Measurements from ENCODE around the gene RHOH. TPM values are rescaled to one million over a fixed set of nuclear protein-coding genes. Genes with fewer than 3 reads are reported as not detected.

The RHOH gene
- total RNA-seq, 1 donor from 2014 or later = 0.29 TPM

GRCh38 chr4:40193016-40193571 is 3.7 kb upstream of the RHOH start:
- Mint-ChIP-seq H3K4me1 (peaks cover 30% of the 10 kb centered on the region), H3K27ac (no peak overlapping the region), H3K36me3 (no peaks in the 10 kb centered on the region), H3K9me3 (no peaks in the 10 kb centered on the region), H3K4me3 (no peak overlapping the region), H3K27me3 (ENCODE audit: low read depth) (no peaks in the 10 kb centered on the region)
- TF ChIP-seq CTCF (IDR thresholded peaks at IDR 0.05; ENCODE audit: unreplicated experiment) = no peak
- DNase-seq (ENCODE audit: low spot score in 2 of 2, unreplicated experiment in 2 of 2) = no peak

- H3K36me3 Mint-ChIP-seq = no peaks in the 10 kb centered on the region
- peaks cover 30% of the 10 kb centered on the region for H3K4me1 Mint-ChIP-seq
- no peak overlapping the region for H3K27ac Mint-ChIP-seq
- no peaks in the 10 kb centered on the region for H3K9me3 Mint-ChIP-seq
- no peak for TF ChIP-seq CTCF (IDR thresholded peaks at IDR 0.05; ENCODE audit: unreplicated experiment)
- H3K27me3 Mint-ChIP-seq (ENCODE audit: low read depth) = no peaks in the 10 kb centered on the region
- DNase-seq (ENCODE audit: low spot score in 2 of 2, unreplicated experiment in 2 of 2) = no peak
- H3K4me3 Mint-ChIP-seq = no peak overlapping the region
Observed at GRCh38 chr4:40193578-40193977, 3.3 kb upstream of the RHOH start.

GRCh38 chr4:40194602-40195161 is 2.1 kb upstream of the RHOH start:
- no peak overlapping the region for H3K4me3 Mint-ChIP-seq
- TF ChIP-seq CTCF (IDR thresholded peaks at IDR 0.05; ENCODE audit: unreplicated experiment) = no peak
- no peaks in the 10 kb centered on the region for H3K36me3 Mint-ChIP-seq
- no peaks in the 10 kb centered on the region for H3K27me3 Mint-ChIP-seq (ENCODE audit: low read depth)
- H3K9me3 Mint-ChIP-seq = no peaks in the 10 kb centered on the region
- peaks cover 32% of the 10 kb centered on the region for H3K4me1 Mint-ChIP-seq
- peak overlapping the region; percentile 7 for H3K27ac Mint-ChIP-seq
- DNase-seq (ENCODE audit: low spot score in 2 of 2, unreplicated experiment in 2 of 2) = no peak

- no peak for TF ChIP-seq CTCF (IDR thresholded peaks at IDR 0.05; ENCODE audit: unreplicated experiment)
- Mint-ChIP-seq H3K4me3 (no peak overlapping the region), H3K27me3 (ENCODE audit: low read depth) (no peaks in the 10 kb centered on the region), H3K36me3 (no peaks in the 10 kb centered on the region), H3K9me3 (no peaks in the 10 kb centered on the region), H3K27ac (no peak overlapping the region), H3K4me1 (peaks cover 33% of the 10 kb centered on the region)
- no peak for DNase-seq (ENCODE audit: low spot score in 2 of 2, unreplicated experiment in 2 of 2)
Observed at GRCh38 chr4:40195182-40196177, 1.4 kb upstream of the RHOH start.

GRCh38 chr4:40196272-40196671 is 559 bp upstream of the RHOH start:
- no peaks in the 10 kb centered on the region for H3K27me3 Mint-ChIP-seq (ENCODE audit: low read depth)
- H3K4me3 Mint-ChIP-seq = no peak overlapping the region
- peaks cover 39% of the 10 kb centered on the region for H3K4me1 Mint-ChIP-seq
- DNase-seq (ENCODE audit: low spot score in 2 of 2, unreplicated experiment in 2 of 2) = no peak
- TF ChIP-seq CTCF (IDR thresholded peaks at IDR 0.05; ENCODE audit: unreplicated experiment) = no peak
- H3K9me3 Mint-ChIP-seq = no peaks in the 10 kb centered on the region
- no peaks in the 10 kb centered on the region for H3K36me3 Mint-ChIP-seq
- no peak overlapping the region for H3K27ac Mint-ChIP-seq
